GM20000 (cell line): ENCODE results near the gene LRP11.

Experiments used
- DNase-seq: peaks from one replicate; pipeline ENCODE4 v3.0.0; 2012; ENCODE audit warnings: low spot score
- CTCF ChIP-seq: IDR thresholded peaks from 2 replicates; pipeline ENCODE4 v1.5.1; 2012; ENCODE audit warnings: mild to moderate bottlenecking, control low read depth; ENCODE audit errors: extremely low read depth, missing control alignments

The LRP11 gene

GRCh38 chr6:149906405-149906804, 42.2 kb upstream of the LRP11 start:
- no peak for TF ChIP-seq CTCF
- DNase-seq: no peak

GRCh38 chr6:149905911-149906371, 41.8 kb upstream of the LRP11 start:
- DNase-seq: no peak
- no peak for TF ChIP-seq CTCF

GRCh38 chr6:149905371-149905910, 41.3 kb upstream of the LRP11 start:
- DNase-seq: no peak
- no peak for TF ChIP-seq CTCF

- no peak for DNase-seq
- TF ChIP-seq CTCF: no peak
Measured at GRCh38 chr6:149904661-149905370, 40.7 kb upstream of the LRP11 start.

GRCh38 chr6:149903938-149904611, 39.9 kb upstream of the LRP11 start:
- TF ChIP-seq CTCF: no peak
- no peak for DNase-seq

GRCh38 chr6:149901444-149902140, 37.4 kb upstream of the LRP11 start:
- no peak for TF ChIP-seq CTCF
- DNase-seq: no peak
